ENCODE measurements around the gene TAOK1.

The TAOK1 gene

GRCh38 chr17:29569245-29569950, 179.2 kb downstream of the TAOK1 start:
- CTCF ChIA-PET: interaction anchor here (0.8 to 20.8 kb wide), 8 partner anchors 11 to 524 kb away, joined by 3 to 222 read pairs (median 14); no protein-coding TSS in a partner anchor
- POLR2A ChIA-PET: interaction anchor here (0.8 to 1.5 kb wide), 2 partner anchors 11 to 22 kb away, joined by 3 to 4 read pairs; no protein-coding TSS in a partner anchor
- TF ChIP-seq CTCF (IDR thresholded peaks at IDR 0.05; ENCODE audit: insufficient read depth, low read length, missing control alignments): no peak
- no peak for DNase-seq (ENCODE audit: low read depth, low spot score)
- H3K4me3 ChIP-seq (ENCODE audit: low read depth, low read length): peak overlapping the region; percentile 77

- H3K4me3 ChIP-seq (ENCODE audit: low read depth, low read length): no peak overlapping the region
- ChIA-PET CTCF (interaction anchor here (0.6 to 20.8 kb wide), 9 partner anchors 10 to 451 kb away, joined by 3 to 222 read pairs (median 13); no protein-coding TSS in a partner anchor), POLR2A (no interaction called here)
- no peak for DNase-seq (ENCODE audit: low read depth, low spot score)
- TF ChIP-seq CTCF (IDR thresholded peaks at IDR 0.05; ENCODE audit: insufficient read depth, low read length, missing control alignments): no peak
These were observed 180.4 kb downstream of the TAOK1 start for GRCh38 chr17:29570521-29570920.

GRCh38 chr17:29571486-29571882, 181.3 kb downstream of the TAOK1 start:
- ChIA-PET CTCF (interaction anchor here (1.5 to 20.8 kb wide), 7 partner anchors 9 to 204 kb away, joined by 4 to 222 read pairs (median 23); no protein-coding TSS in a partner anchor), POLR2A (interaction anchor here (1.4 kb wide), 1 partner anchor 278 kb away, joined by 4 read pairs; the partner anchor contains the start of gene NUFIP2)
- no peak overlapping the region for H3K4me3 ChIP-seq (ENCODE audit: low read depth, low read length)
- no peak for DNase-seq (ENCODE audit: low read depth, low spot score)
- no peak for TF ChIP-seq CTCF (IDR thresholded peaks at IDR 0.05; ENCODE audit: insufficient read depth, low read length, missing control alignments)

- CTCF ChIA-PET: interaction anchor here (1.0 to 20.8 kb wide), 16 partner anchors 9 to 359 kb away, joined by 3 to 222 read pairs (median 8); partner anchors contain the start of genes ANKRD13B and SSH2
- POLR2A ChIA-PET: interaction anchor here (1.4 kb wide), 1 partner anchor 278 kb away, joined by 4 read pairs; the partner anchor contains the start of gene NUFIP2
- no peak for DNase-seq (ENCODE audit: low read depth, low spot score)
- no peak overlapping the region; the same call in 1 of the 2 replicates for H3K4me3 ChIP-seq (ENCODE audit: low read depth, low read length)
- TF ChIP-seq CTCF (IDR thresholded peaks at IDR 0.05; ENCODE audit: insufficient read depth, low read length, missing control alignments): no peak
These were observed 181.9 kb downstream of the TAOK1 start for GRCh38 chr17:29571883-29572681.

- peak overlapping the region; percentile 3; the same call in 1 of the 2 replicates for H3K4me3 ChIP-seq (ENCODE audit: low read depth, low read length)
- ChIA-PET CTCF (interaction anchor here (0.8 to 20.8 kb wide), 21 partner anchors 8 to 523 kb away, joined by 3 to 222 read pairs (median 4); partner anchors contain the start of genes ANKRD13B and SSH2), POLR2A (interaction anchor here (1.0 to 1.4 kb wide), 2 partner anchors 16 to 279 kb away, joined by 3 to 4 read pairs; partner anchors contain the start of gene NUFIP2)
- peak; percentile 70 for TF ChIP-seq CTCF (IDR thresholded peaks at IDR 0.05; ENCODE audit: insufficient read depth, low read length, missing control alignments)
- DNase-seq (ENCODE audit: low read depth, low spot score): no peak
These were observed 182.8 kb downstream of the TAOK1 start for GRCh38 chr17:29572691-29573557.
